ENCODE measurements around the gene B4GALNT4. TPM values are rescaled to one million over a fixed set of nuclear protein-coding genes. Genes with fewer than 3 reads are reported as not detected.

B4GALNT4 gene
- total and polyA plus RNA-seq, 2 of the 8 experiments (the other 6 are each of a cell fraction or from before 2014, with no cell fraction given) = 40.9 to 76.3 TPM

DNA sequence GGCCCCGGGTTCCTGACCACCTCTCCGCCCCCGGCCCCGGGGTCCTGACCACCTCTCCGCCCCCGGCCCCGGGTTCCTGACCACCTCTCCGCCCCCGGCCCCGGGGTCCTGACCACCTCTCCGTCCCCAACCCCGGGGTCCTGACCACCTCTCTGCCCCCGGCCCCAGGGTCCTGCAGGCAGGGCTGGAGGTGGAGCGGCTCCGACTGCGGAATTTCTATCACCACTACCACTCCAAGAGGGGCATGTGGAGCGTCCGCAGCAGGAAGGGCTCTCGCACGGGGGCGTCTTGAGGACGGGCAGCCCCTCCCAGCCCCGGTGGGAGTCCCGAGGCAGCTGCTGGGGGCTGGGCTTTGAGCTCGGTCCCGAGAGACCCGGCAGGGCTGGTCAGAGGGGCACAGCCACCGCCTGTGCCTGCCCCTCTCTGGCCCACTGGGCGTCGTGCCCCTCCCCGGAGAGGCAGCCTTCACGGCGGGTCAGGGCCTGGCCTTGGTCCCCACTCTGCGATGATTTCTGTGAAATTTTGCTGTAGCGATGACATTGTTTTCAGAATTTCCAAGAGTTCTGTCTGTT, 12.3 kb downstream of the B4GALNT4 start:
- DNase-seq (ENCODE audit: low read depth in 1 of 2, low spot score in 2 of 2) (no peak), FAIRE-seq (no peak)
- no peak overlapping the region for H3K27ac ChIP-seq (ENCODE audit: low read depth, low read length)
- no peak overlapping the region for H2AFZ ChIP-seq (ENCODE audit: low read length)
- no peak for TF ChIP-seq SP4 (IDR thresholded peaks at IDR 0.05; ENCODE audit: low read length)
- no peak for TF ChIP-seq EGR1 (IDR thresholded peaks at IDR 0.05; ENCODE audit: borderline replicate concordance, low read depth, low read length)
- TF ChIP-seq SP2 (IDR thresholded peaks at IDR 0.05; ENCODE audit: low read length) = no peak
- TF ChIP-seq SP1 (IDR thresholded peaks at IDR 0.05; ENCODE audit: low read depth, low read length) = no peak
- no peak for TF ChIP-seq SRF (IDR thresholded peaks at IDR 0.05; ENCODE audit: low read depth, low read length)
- no peak for TF ChIP-seq MAFK (IDR thresholded peaks at IDR 0.05; ENCODE audit: low read depth, low read length)
- no peak for TF ChIP-seq GTF2F1 (IDR thresholded peaks at IDR 0.05; ENCODE audit: borderline replicate concordance, low read depth, low read length)
- H3K14ac ChIP-seq (ENCODE audit: insufficient read length) = no peak overlapping the region
- H4K20me1 ChIP-seq (replicated peaks in 1 of 2; ENCODE audit: control insufficient read depth in 1 of 2, insufficient read depth in 2 of 2, low read length in 2 of 2) = peaks cover 0 to 6% of the 10 kb centered on the region in 2 experiments
- H3K79me2 ChIP-seq (ENCODE audit: control insufficient read depth in 1 of 2, insufficient read depth in 2 of 2, low read length in 2 of 2) = no peaks in the 10 kb centered on the region
- H3K9ac ChIP-seq (replicated peaks in 1 of 4; ENCODE audit: extremely low read depth in 1 of 4, low read depth in 3 of 4, low read length in 3 of 4) = no peak overlapping the region
- CTCF ChIA-PET (ENCODE audit: partially characterized antibody) = interaction anchor here (1.0 kb wide), 1 partner anchor 132 kb away, joined by 3 read pairs; no protein-coding TSS in a partner anchor
- no peak overlapping the region for H2BK5ac ChIP-seq (ENCODE audit: low read depth, low read length)
- no peak overlapping the region for H3K4me3 ChIP-seq (ENCODE audit: extremely low read depth in 1 of 4, insufficient read depth in 2 of 4, low read depth in 3 of 4, low read length in 4 of 4)
- H3K9me3 ChIP-seq (ENCODE audit: insufficient read depth in 2 of 2, low read depth in 1 of 2, low read length in 1 of 2) = peaks cover 8 to 12% of the 10 kb centered on the region in 2 experiments
- no peak overlapping the region for H3K23ac ChIP-seq (ENCODE audit: insufficient read length)
- H3K4me1 ChIP-seq (replicated peaks in 1 of 4; ENCODE audit: control insufficient read depth in 3 of 4, insufficient read depth in 4 of 4, low read length in 3 of 4) = no peaks in the 10 kb centered on the region
- H3K56ac ChIP-seq (replicated peaks; ENCODE audit: insufficient read length, low read depth, low read length) = no peak overlapping the region
- H4K91ac ChIP-seq (replicated peaks; ENCODE audit: insufficient read length, low read length) = no peak overlapping the region
- no peaks in the 10 kb centered on the region for H3K23me2 ChIP-seq (ENCODE audit: low read depth, low read length)
- no peak overlapping the region for H3K18ac ChIP-seq (ENCODE audit: extremely low read depth, low read length)
- no peak overlapping the region for H4K5ac ChIP-seq (ENCODE audit: insufficient read length, low read depth, low read length)
- H4K8ac ChIP-seq (ENCODE audit: extremely low read depth, insufficient read depth, low read length) = no peak overlapping the region
- no peak overlapping the region for H2BK20ac ChIP-seq (ENCODE audit: low read length)
- H2AK5ac ChIP-seq (ENCODE audit: low read depth, low read length) = no peak overlapping the region
- 92% methylated on average over 21 of the region's 35 CpGs; no CpG with 5 or more reads in 1 of the 2 experiments for WGBS, 2 experiments (ENCODE audit: extremely low coverage in 1 of 2, insufficient coverage in 1 of 2, insufficient read length in 1 of 2, insufficient replicate concordance in 2 of 2, low coverage in 1 of 2, low lambda C conversion rate in 2 of 2, missing lambda C conversion rate in 1 of 2)
- H2BK15ac ChIP-seq (ENCODE audit: low read length) = no peak overlapping the region
- no peaks in the 10 kb centered on the region for H3K27me3 ChIP-seq (replicated peaks in 1 of 4; ENCODE audit: control insufficient read depth in 3 of 4, extremely low read depth in 1 of 4, insufficient read depth in 3 of 4, low read length in 3 of 4)
- no peak overlapping the region for H2BK12ac ChIP-seq (ENCODE audit: low read depth, low read length)
- H3K79me1 ChIP-seq (ENCODE audit: low read depth, low read length) = no peaks in the 10 kb centered on the region
- no peak overlapping the region for H2BK120ac ChIP-seq (replicated peaks; ENCODE audit: low read depth, low read length)
- H3K4me2 ChIP-seq (ENCODE audit: insufficient read depth in 1 of 2, low read depth in 2 of 2, low read length in 2 of 2) = no peak overlapping the region
- H3K36me3 ChIP-seq (ENCODE audit: control insufficient read depth in 2 of 4, insufficient read depth in 4 of 4, low read length in 3 of 4) = peaks cover 0 to 34% (median 6%) of the 10 kb centered on the region in 4 experiments; a peak in 5 of 8 replicates
- POLR2A ChIA-PET (ENCODE audit: partially characterized antibody) = interaction anchor here (1.5 to 3.4 kb wide), 3 partner anchors 11 to 25 kb away, joined by 4 to 16 read pairs (median 4); no protein-coding TSS in a partner anchor
- no peak overlapping the region for H3K4ac ChIP-seq (replicated peaks; ENCODE audit: insufficient read length, low read depth, low read length)

All from H1 (cell line).